Omental fat pad (tissue), 4 donors: ENCODE results near the gene DAZAP1. TPM values are rescaled to one million over a fixed set of nuclear protein-coding genes. Genes with fewer than 3 reads are reported as not detected.

Source experiments
- ATAC-seq: fragments of 150-250 bp; one replicate; pipeline ENCODE4 v1.9.1; 2016; ENCODE audit warnings: mild to moderate bottlenecking, moderate library complexity; ENCODE audit not compliant: low FRiP score
- DNase-seq: peaks from one replicate; pipeline ENCODE4 v3.0.0-alpha.2; 2019; ENCODE audit warnings: low spot score
- CTCF ChIP-seq, 3 donors: fragments of 450-650 bp; IDR thresholded peaks; one replicate each; pipeline ENCODE4 v1.5.1; 2016 to 2017; ENCODE audit warnings: antibody characterized with exemption in 3 of 3, mild to moderate bottlenecking in 3 of 3, moderate library complexity in 2 of 3
- total RNA-seq, 4 donors: library from RNA; depleted of rRNA; stranded (reverse); fragments of >200 nt; gene quantifications; one replicate each; pipeline ENCODE4 v1.1.0, GENCODE V29; 2016

DAZAP1 gene
- total RNA-seq, 4 donors from 2014 or later = 47.3 to 55.7 (median 51.1) TPM

GRCh38 chr19:1401138-1401888 lies 6.1 kb upstream of the DAZAP1 start, which contains the start of gene GAMT:
TSS of gene GAMT (minus strand) at chr19:1401542. CDS start at chr19:1401476, 66 bp downstream.
- DNase-seq (no peak), ATAC-seq (peak; percentile 21)
- TF ChIP-seq CTCF (IDR thresholded peaks at IDR 0.05) = no peak

- DNase-seq (no peak), ATAC-seq (no peak)
- no peak for TF ChIP-seq CTCF (IDR thresholded peaks at IDR 0.05)
Observed at GRCh38 chr19:1401889-1402217, 5.5 kb upstream of the DAZAP1 start.

- DNase-seq (no peak), ATAC-seq (no peak)
- no peak for TF ChIP-seq CTCF (IDR thresholded peaks at IDR 0.05)
Observed at GRCh38 chr19:1402411-1403070, 4.8 kb upstream of the DAZAP1 start.

- DNase-seq (peak; percentile 95), ATAC-seq (peak; percentile 93)
- TF ChIP-seq CTCF (IDR thresholded peaks at IDR 0.05) = no peak
Observed at GRCh38 chr19:1406774-1407527, 435 bp upstream of the DAZAP1 start.

- no peak for ATAC-seq
- no peak for DNase-seq
- TF ChIP-seq CTCF (IDR thresholded peaks at IDR 0.05) = no peak
Observed at GRCh38 chr19:1408300-1409203, 1.2 kb downstream of the DAZAP1 start.

- no peak for TF ChIP-seq CTCF (IDR thresholded peaks at IDR 0.05)
- no peak for DNase-seq
- no peak for ATAC-seq
Observed at GRCh38 chr19:1409204-1410005, 2.0 kb downstream of the DAZAP1 start.
